Skin of body (tissue), 2 donors: ENCODE data around the gene VIM. TPM values are rescaled to one million over a fixed set of nuclear protein-coding genes. Genes with fewer than 3 reads are reported as not detected.
A peak's percentile ranks its signal among the peaks of the same experiment; 100 is the strongest.

ENCODE experiments used
- DNase-seq: peaks from one replicate; lab custom pipeline; 2025; lab: John Stamatoyannopoulos, UW
- total RNA-seq: library from RNA; depleted of rRNA; stranded (reverse); fragments of >200 nt; gene quantifications from one replicate; pipeline ENCODE4 v1.2.3, GENCODE V29; 2014

The VIM gene
- total RNA-seq, 1 donor from 2014 or later: 1,704 TPM

- peak; percentile 31 for DNase-seq
These were observed 18.2 kb upstream of the VIM start for GRCh38 chr10:17209881-17210280.

GRCh38 chr10:17210361-17210760, 17.7 kb upstream of the VIM start:
- no peak for DNase-seq

- no peak for DNase-seq
These were observed 15.2 kb upstream of the VIM start for GRCh38 chr10:17212802-17213221.

GRCh38 chr10:17213646-17214349, 14.2 kb upstream of the VIM start:
- no peak for DNase-seq

- DNase-seq: peak; percentile 83
These were observed 13.5 kb upstream of the VIM start for GRCh38 chr10:17214526-17214925.

GRCh38 chr10:17214971-17215781, 12.9 kb upstream of the VIM start:
- DNase-seq: peak; percentile 97

GRCh38 chr10:17215782-17216122, 12.3 kb upstream of the VIM start:
- DNase-seq: no peak

- DNase-seq: peak; percentile 55
These were observed 11.7 kb upstream of the VIM start for GRCh38 chr10:17216217-17216900.

GRCh38 chr10:17216901-17217395, 11.1 kb upstream of the VIM start:
- no peak for DNase-seq

GRCh38 chr10:17217631-17218232, 10.3 kb upstream of the VIM start:
- DNase-seq: peak; percentile 88

GRCh38 chr10:17219024-17219423, 9.0 kb upstream of the VIM start:
- DNase-seq: peak; percentile 83

GRCh38 chr10:17220652-17221100, 7.4 kb upstream of the VIM start:
- DNase-seq: peak; percentile 85

- DNase-seq: no peak
These were observed 5.7 kb upstream of the VIM start for GRCh38 chr10:17222329-17222728.

- no peak for DNase-seq
These were observed 2.2 kb upstream of the VIM start for GRCh38 chr10:17225808-17226207.

GRCh38 chr10:17226891-17227303, 1.1 kb upstream of the VIM start:
- no peak for DNase-seq

- DNase-seq: peak; percentile 90
These were observed 512 bp upstream of the VIM start for GRCh38 chr10:17227367-17228090.

GRCh38 chr10:17229016-17229716, 1.1 kb downstream of the VIM start:
- peak; percentile 95 for DNase-seq

GRCh38 chr10:17229717-17229966, 1.6 kb downstream of the VIM start:
- DNase-seq: no peak

- DNase-seq: peak; percentile 85
These were observed 2.1 kb downstream of the VIM start for GRCh38 chr10:17229967-17230682.

GRCh38 chr10:17231788-17232187, 3.7 kb downstream of the VIM start:
- DNase-seq: no peak
